ENCODE results near the gene ZNF410. TPM values are rescaled to one million over a fixed set of nuclear protein-coding genes. Genes with fewer than 3 reads are reported as not detected.

Gene ZNF410
- total RNA-seq, 1 donor from 2014 or later, result 55.1 TPM

GRCh38 chr14:73944432-73945158 is 57.9 kb downstream of the ZNF410 start:
- H3K27me3 Mint-ChIP-seq (ENCODE audit: insufficient read depth, low read depth), result peaks cover 6% of the 10 kb centered on the region
- H3K36me3 ChIP-seq, result no peaks in the 10 kb centered on the region

GRCh38 chr14:73945159-73945670 is 58.6 kb downstream of the ZNF410 start:
- H3K9me3 Mint-ChIP-seq, result no peaks in the 10 kb centered on the region
- H3K27ac ChIP-seq, result no peak overlapping the region
- no peak overlapping the region for H3K4me3 ChIP-seq
- no peaks in the 10 kb centered on the region for H3K36me3 Mint-ChIP-seq
- no peaks in the 10 kb centered on the region for H3K9me3 ChIP-seq (ENCODE audit: low read depth)
- DNase-seq (ENCODE audit: low spot score), result no peak
- H2AFZ ChIP-seq (replicated peaks), result no peak overlapping the region
- TF ChIP-seq EZH2 (IDR thresholded peaks at IDR 0.05), result no peak
- no peak for TF ChIP-seq EZH2phosphoT487 (IDR thresholded peaks at IDR 0.05)
- TF ChIP-seq CTCF (IDR thresholded peaks at IDR 0.05), result no peak
- no peaks in the 10 kb centered on the region for H3K27me3 ChIP-seq
- no peak overlapping the region for H3K27ac Mint-ChIP-seq
- H3K4me1 Mint-ChIP-seq, result no peaks in the 10 kb centered on the region
- no peak overlapping the region for H3K9ac ChIP-seq
- peaks cover 11% of the 10 kb centered on the region for H3K27me3 Mint-ChIP-seq (ENCODE audit: insufficient read depth, low read depth)
- no peaks in the 10 kb centered on the region for H3K4me1 ChIP-seq
- H3K36me3 ChIP-seq, result no peaks in the 10 kb centered on the region
- H3K79me2 ChIP-seq (ENCODE audit: low read depth), result no peaks in the 10 kb centered on the region
- no peaks in the 10 kb centered on the region for H4K20me1 ChIP-seq (ENCODE audit: low read depth)
- no peak overlapping the region for H3K4me3 Mint-ChIP-seq
- H3F3A ChIP-seq (ENCODE audit: low read depth), result peaks cover 10% of the 10 kb centered on the region
- H3K4me2 ChIP-seq, result no peak overlapping the region

More at GRCh38 chr14:73944432-73945158, 57.9 kb downstream of the ZNF410 start:
- Mint-ChIP-seq H3K27ac (no peak overlapping the region), H3K4me1 (no peaks in the 10 kb centered on the region), H3K36me3 (no peaks in the 10 kb centered on the region), H3K4me3 (no peak overlapping the region), H3K9me3 (no peaks in the 10 kb centered on the region)
- no peaks in the 10 kb centered on the region for H3K27me3 ChIP-seq
- TF ChIP-seq CTCF (IDR thresholded peaks at IDR 0.05) (no peak), EZH2 (IDR thresholded peaks at IDR 0.05) (no peak), EZH2phosphoT487 (IDR thresholded peaks at IDR 0.05) (no peak)
- no peaks in the 10 kb centered on the region for H3K4me1 ChIP-seq
- H2AFZ ChIP-seq (replicated peaks), result no peak overlapping the region
- peak overlapping the region; percentile 32 for H3K9ac ChIP-seq
- no peak for DNase-seq (ENCODE audit: low spot score)
- no peaks in the 10 kb centered on the region for H4K20me1 ChIP-seq (ENCODE audit: low read depth)
- no peak overlapping the region for H3K27ac ChIP-seq
- no peak overlapping the region for H3K4me2 ChIP-seq
- no peak overlapping the region for H3K4me3 ChIP-seq
- peaks cover 5% of the 10 kb centered on the region for H3F3A ChIP-seq (ENCODE audit: low read depth)
- H3K9me3 ChIP-seq (ENCODE audit: low read depth), result no peaks in the 10 kb centered on the region
- no peaks in the 10 kb centered on the region for H3K79me2 ChIP-seq (ENCODE audit: low read depth)

GRCh38 chr14:73949752-73950734 is 63.4 kb downstream of the ZNF410 start, which contains the start of the genes COQ6 and FAM161B:
TSS of gene COQ6 (plus strand) at chr14:73950302. CDS start at chr14:73950333, 31 bp downstream.
TSS of gene FAM161B (minus strand) at chr14:73950094. CDS start at chr14:73950026, 68 bp downstream.
- H3K27ac ChIP-seq, result peak within 1 kb of the TSS; percentile 93
- Mint-ChIP-seq H3K4me3 (peak within 1 kb of the TSS; percentile 96), H3K27ac (peak within 1 kb of the TSS; percentile 63), H3K9me3 (no peaks in the 10 kb centered on the region), H3K27me3 (ENCODE audit: insufficient read depth, low read depth) (peaks cover 16% of the 10 kb centered on the region), H3K4me1 (peaks cover 12% of the 10 kb centered on the region), H3K36me3 (peaks cover 4% of the 10 kb centered on the region)
- peak within 1 kb of the TSS; percentile 47 for H3K9ac ChIP-seq
- H3K4me3 ChIP-seq, result peak within 1 kb of the TSS; percentile 73
- H3F3A ChIP-seq (ENCODE audit: low read depth), result peaks cover 21% of the 10 kb centered on the region
- H3K27me3 ChIP-seq, result no peaks in the 10 kb centered on the region
- H3K4me1 ChIP-seq, result no peaks in the 10 kb centered on the region
- H2AFZ ChIP-seq (replicated peaks), result peak within 1 kb of the TSS; percentile 90
- DNase-seq (ENCODE audit: low spot score), result peak; percentile 97
- H3K36me3 ChIP-seq, result no peaks in the 10 kb centered on the region
- peak within 1 kb of the TSS; percentile 76 for H3K4me2 ChIP-seq
- H3K79me2 ChIP-seq (ENCODE audit: low read depth), result peaks cover 6% of the 10 kb centered on the region
- TF ChIP-seq EZH2 (IDR thresholded peaks at IDR 0.05), result peak; percentile 51
- no peak for TF ChIP-seq EZH2phosphoT487 (IDR thresholded peaks at IDR 0.05)
- peak; percentile 30 for TF ChIP-seq CTCF (IDR thresholded peaks at IDR 0.05)
- no peaks in the 10 kb centered on the region for H3K9me3 ChIP-seq (ENCODE audit: low read depth)
- H4K20me1 ChIP-seq (ENCODE audit: low read depth), result no peaks in the 10 kb centered on the region
